ENCODE measurements around the gene TNNI2.

- TF ChIP-seq POLR2A (IDR thresholded peaks at IDR 0.05; ENCODE audit: low read depth, low read length) (no peak), POLR2AphosphoS5 (IDR thresholded peaks at IDR 0.05; ENCODE audit: low read depth, low read length) (no peak), TAF1 (IDR thresholded peaks at IDR 0.05; ENCODE audit: low read depth, low read length) (no peak), PAX5 (IDR thresholded peaks at IDR 0.05; ENCODE audit: insufficient read depth, low read length, severe bottlenecking) (no peak), SPI1 (IDR thresholded peaks at IDR 0.05; ENCODE audit: low read depth, low read length) (no peak), POU2F2 (IDR thresholded peaks at IDR 0.05; ENCODE audit: low read depth, low read length) (no peak)
Measured at GRCh38 chr11:1848640-1849430, 10.1 kb downstream of the TNNI2 start.

Measured in GM12891 (cell line).